ENCODE measurements around the gene CD63.

- no peak for TF ChIP-seq CTCF (IDR thresholded peaks at IDR 0.05)
- TF ChIP-seq IRF1 (CRISPR knock-in tag; IDR thresholded peaks at IDR 0.05), result no peak
- no peak for TF ChIP-seq ATF3 (CRISPR knock-in tag; conservative IDR thresholded peaks at IDR 0.05)
- TF ChIP-seq, protein P1, sequence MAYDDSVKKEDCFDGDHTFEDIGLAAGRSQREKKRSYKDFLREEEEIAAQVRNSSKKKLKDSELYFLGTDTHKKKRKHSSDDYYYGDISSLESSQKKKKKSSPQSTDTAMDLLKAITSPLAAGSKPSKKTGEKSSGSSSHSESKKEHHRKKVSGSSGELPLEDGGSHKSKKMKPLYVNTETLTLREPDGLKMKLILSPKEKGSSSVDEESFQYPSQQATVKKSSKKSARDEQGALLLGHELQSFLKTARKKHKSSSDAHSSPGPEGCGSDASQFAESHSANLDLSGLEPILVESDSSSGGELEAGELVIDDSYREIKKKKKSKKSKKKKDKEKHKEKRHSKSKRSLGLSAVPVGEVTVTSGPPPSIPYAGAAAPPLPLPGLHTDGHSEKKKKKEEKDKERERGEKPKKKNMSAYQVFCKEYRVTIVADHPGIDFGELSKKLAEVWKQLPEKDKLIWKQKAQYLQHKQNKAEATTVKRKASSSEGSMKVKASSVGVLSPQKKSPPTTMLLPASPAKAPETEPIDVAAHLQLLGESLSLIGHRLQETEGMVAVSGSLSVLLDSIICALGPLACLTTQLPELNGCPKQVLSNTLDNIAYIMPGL (CRISPR knock-in tag; IDR thresholded peaks at IDR 0.05), result no peak
- no peak for TF ChIP-seq ZNF138 (CRISPR knock-in tag; conservative IDR thresholded peaks at IDR 0.05)
- TF ChIP-seq FOXK1 (CRISPR knock-in tag; IDR thresholded peaks at IDR 0.05), result no peak
- no peak for TF ChIP-seq SP1 (CRISPR knock-in tag; conservative IDR thresholded peaks at IDR 0.05)
- TF ChIP-seq CREM (CRISPR knock-in tag; IDR thresholded peaks at IDR 0.05), result no peak
Observed at GRCh38 chr12:55724940-55725309, 3.9 kb downstream of the CD63 start.

Measured in WTC11 (cell line).